Effector memory CD4-positive, alpha-beta T cell (primary cell): ENCODE results near the gene ZNF486.
"Not testable (repeated sequence)": the region's sequence is repeated elsewhere in the genome, so short reads cannot be mapped to it uniquely, and the experiment has no call there.

ENCODE experiments used
- DNase-seq, 3 donors: peaks; one replicate each; pipeline ENCODE4 v3.0.0-alpha.2; 2020
- H3K27ac ChIP-seq: 2 replicates; pipeline ENCODE4 v1.7.0; 2013; ENCODE audit warnings: mild to moderate bottlenecking, low read length, moderate library complexity; ENCODE audit not compliant: insufficient read depth, poor library complexity, severe bottlenecking
- H3K27me3 ChIP-seq: replicated peaks from 2 replicates; pipeline ENCODE4 v1.7.0; 2013; ENCODE audit warnings: mild to moderate bottlenecking, low read length; ENCODE audit not compliant: insufficient read depth, control insufficient read depth, poor library complexity, severe bottlenecking
- H3K36me3 ChIP-seq: 2 replicates; pipeline ENCODE4 v1.7.0; 2013; ENCODE audit warnings: mild to moderate bottlenecking, low read length, moderate library complexity; ENCODE audit not compliant: control insufficient read depth, insufficient read depth
- H3K4me1 ChIP-seq: 2 replicates; pipeline ENCODE4 v1.7.0; 2013; ENCODE audit warnings: low read length, mild to moderate bottlenecking; ENCODE audit not compliant: control insufficient read depth, insufficient read depth, poor library complexity, severe bottlenecking
- H3K4me3 ChIP-seq: 2 replicates; pipeline ENCODE4 v1.7.0; 2013; ENCODE audit warnings: low read length, low read depth, mild to moderate bottlenecking; ENCODE audit not compliant: insufficient read depth, poor library complexity, severe bottlenecking
- H3K9me3 ChIP-seq: 2 replicates; pipeline ENCODE4 v1.7.0; 2013; ENCODE audit warnings: mild to moderate bottlenecking, low read length, moderate library complexity; ENCODE audit not compliant: control insufficient read depth

The ZNF486 gene

GRCh38 chr19:20164456-20164855, 2.6 kb upstream of the ZNF486 start:
- no peak overlapping the region for H3K4me3 ChIP-seq

GRCh38 chr19:20165971-20166592, 932 bp upstream of the ZNF486 start:
- Histone ChIP-seq H3K36me3 (peaks cover 4% of the 10 kb centered on the region), H3K4me1 (peaks cover 18% of the 10 kb centered on the region), H3K27ac (no peak overlapping the region), H3K9me3 (no peaks in the 10 kb centered on the region), H3K4me3 (no peak overlapping the region), H3K27me3 (no peaks in the 10 kb centered on the region)
- no peak for DNase-seq

More at GRCh38 chr19:20164456-20164855, 2.6 kb upstream of the ZNF486 start:
- no peaks in the 10 kb centered on the region for H3K9me3 ChIP-seq
- H3K4me1 ChIP-seq: peaks cover 18% of the 10 kb centered on the region
- no peak for DNase-seq
- no peaks in the 10 kb centered on the region for H3K27me3 ChIP-seq
- H3K36me3 ChIP-seq: peaks cover 4% of the 10 kb centered on the region
- no peak overlapping the region for H3K27ac ChIP-seq

- Histone ChIP-seq H3K27ac (peak overlapping the region; percentile 32), H3K36me3 (peaks cover 4% of the 10 kb centered on the region), H3K27me3 (no peaks in the 10 kb centered on the region), H3K9me3 (no peaks in the 10 kb centered on the region), H3K4me3 (peak overlapping the region; percentile 62), H3K4me1 (peaks cover 12% of the 10 kb centered on the region)
- no peak for DNase-seq
These were observed 673 bp downstream of the ZNF486 start for GRCh38 chr19:20167651-20168122.

- Histone ChIP-seq H3K9me3 (no peaks in the 10 kb centered on the region), H3K27ac (no peak overlapping the region), H3K27me3 (no peaks in the 10 kb centered on the region), H3K4me1 (peaks cover 8% of the 10 kb centered on the region), H3K36me3 (peaks cover 4% of the 10 kb centered on the region), H3K4me3 (no peak overlapping the region)
- DNase-seq: no peak
These were observed 4.3 kb downstream of the ZNF486 start for GRCh38 chr19:20171285-20171684.

GRCh38 chr19:20175848-20176247, 8.8 kb downstream of the ZNF486 start:
- H3K27me3 ChIP-seq, H3K9me3 ChIP-seq, H3K27ac ChIP-seq, DNase-seq, H3K4me1 ChIP-seq, H3K4me3 ChIP-seq, H3K36me3 ChIP-seq: not testable (repeated sequence)

- not testable (repeated sequence) for H3K4me3 ChIP-seq, H3K27me3 ChIP-seq, H3K36me3 ChIP-seq, DNase-seq, H3K9me3 ChIP-seq, H3K27ac ChIP-seq, H3K4me1 ChIP-seq
These were observed 12.9 kb downstream of the ZNF486 start for GRCh38 chr19:20179956-20180355.

GRCh38 chr19:20182222-20182785, 15.3 kb downstream of the ZNF486 start:
- Histone ChIP-seq H3K27me3 (no peaks in the 10 kb centered on the region), H3K4me1 (no peaks in the 10 kb centered on the region), H3K27ac (no peak overlapping the region), H3K9me3 (no peaks in the 10 kb centered on the region), H3K4me3 (no peak overlapping the region), H3K36me3 (no peaks in the 10 kb centered on the region)
- no peak for DNase-seq

GRCh38 chr19:20186174-20186573, 19.2 kb downstream of the ZNF486 start:
- no peaks in the 10 kb centered on the region for H3K4me1 ChIP-seq
- H3K27ac ChIP-seq: no peak overlapping the region
- H3K27me3 ChIP-seq: no peaks in the 10 kb centered on the region
- H3K9me3 ChIP-seq: no peaks in the 10 kb centered on the region
- no peak overlapping the region for H3K4me3 ChIP-seq
- H3K36me3 ChIP-seq: peaks cover 23% of the 10 kb centered on the region
- DNase-seq: no peak

- H3K9me3 ChIP-seq: peaks cover 23% of the 10 kb centered on the region
- no peak overlapping the region for H3K4me3 ChIP-seq
These were observed 30.7 kb downstream of the ZNF486 start for GRCh38 chr19:20197747-20198146.

GRCh38 chr19:20209051-20209450, 42.0 kb downstream of the ZNF486 start:
- H3K27ac ChIP-seq: no peak overlapping the region
- DNase-seq: no peak

More at GRCh38 chr19:20197747-20198146, 30.7 kb downstream of the ZNF486 start:
- Histone ChIP-seq H3K27ac (no peak overlapping the region), H3K27me3 (no peaks in the 10 kb centered on the region), H3K36me3 (peaks cover 30% of the 10 kb centered on the region), H3K4me1 (no peaks in the 10 kb centered on the region)
- no peak for DNase-seq

More at GRCh38 chr19:20209051-20209450, 42.0 kb downstream of the ZNF486 start:
- Histone ChIP-seq H3K36me3 (no peaks in the 10 kb centered on the region), H3K27me3 (no peaks in the 10 kb centered on the region), H3K4me3 (no peak overlapping the region), H3K4me1 (no peaks in the 10 kb centered on the region), H3K9me3 (no peaks in the 10 kb centered on the region)
